ENCODE data around the gene CLDND2.

Gene CLDND2

DNA sequence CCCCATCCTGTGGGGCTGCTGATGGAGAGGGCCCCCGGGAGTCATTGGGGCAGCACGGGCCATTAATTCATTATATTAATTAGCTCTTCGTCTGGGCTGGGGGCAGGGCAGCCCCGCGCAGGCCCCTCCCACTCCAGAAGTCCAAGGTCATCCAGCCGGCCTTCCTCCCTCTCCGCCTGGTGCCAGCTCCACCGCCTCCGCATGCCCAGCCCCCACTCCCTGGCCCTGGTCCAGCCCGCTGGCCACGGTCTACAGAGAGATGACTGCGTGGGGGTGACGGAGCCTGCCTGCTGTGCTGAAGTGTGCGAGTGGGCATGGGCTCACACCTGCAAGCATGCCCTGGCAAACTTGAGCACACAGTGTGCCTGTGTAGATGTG is 48.5 kb downstream of the CLDND2 start:
- no peak overlapping the region for H3K4me3 ChIP-seq (ENCODE audit: low read depth, low read length)
- DNase-seq (ENCODE audit: low read depth) = no peak
- TF ChIP-seq, protein P1, sequence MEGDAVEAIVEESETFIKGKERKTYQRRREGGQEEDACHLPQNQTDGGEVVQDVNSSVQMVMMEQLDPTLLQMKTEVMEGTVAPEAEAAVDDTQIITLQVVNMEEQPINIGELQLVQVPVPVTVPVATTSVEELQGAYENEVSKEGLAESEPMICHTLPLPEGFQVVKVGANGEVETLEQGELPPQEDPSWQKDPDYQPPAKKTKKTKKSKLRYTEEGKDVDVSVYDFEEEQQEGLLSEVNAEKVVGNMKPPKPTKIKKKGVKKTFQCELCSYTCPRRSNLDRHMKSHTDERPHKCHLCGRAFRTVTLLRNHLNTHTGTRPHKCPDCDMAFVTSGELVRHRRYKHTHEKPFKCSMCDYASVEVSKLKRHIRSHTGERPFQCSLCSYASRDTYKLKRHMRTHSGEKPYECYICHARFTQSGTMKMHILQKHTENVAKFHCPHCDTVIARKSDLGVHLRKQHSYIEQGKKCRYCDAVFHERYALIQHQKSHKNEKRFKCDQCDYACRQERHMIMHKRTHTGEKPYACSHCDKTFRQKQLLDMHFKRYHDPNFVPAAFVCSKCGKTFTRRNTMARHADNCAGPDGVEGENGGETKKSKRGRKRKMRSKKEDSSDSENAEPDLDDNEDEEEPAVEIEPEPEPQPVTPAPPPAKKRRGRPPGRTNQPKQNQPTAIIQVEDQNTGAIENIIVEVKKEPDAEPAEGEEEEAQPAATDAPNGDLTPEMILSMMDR (conservative IDR thresholded peaks at IDR 0.05; ENCODE audit: low read depth, low read length) = no peak

DNA sequence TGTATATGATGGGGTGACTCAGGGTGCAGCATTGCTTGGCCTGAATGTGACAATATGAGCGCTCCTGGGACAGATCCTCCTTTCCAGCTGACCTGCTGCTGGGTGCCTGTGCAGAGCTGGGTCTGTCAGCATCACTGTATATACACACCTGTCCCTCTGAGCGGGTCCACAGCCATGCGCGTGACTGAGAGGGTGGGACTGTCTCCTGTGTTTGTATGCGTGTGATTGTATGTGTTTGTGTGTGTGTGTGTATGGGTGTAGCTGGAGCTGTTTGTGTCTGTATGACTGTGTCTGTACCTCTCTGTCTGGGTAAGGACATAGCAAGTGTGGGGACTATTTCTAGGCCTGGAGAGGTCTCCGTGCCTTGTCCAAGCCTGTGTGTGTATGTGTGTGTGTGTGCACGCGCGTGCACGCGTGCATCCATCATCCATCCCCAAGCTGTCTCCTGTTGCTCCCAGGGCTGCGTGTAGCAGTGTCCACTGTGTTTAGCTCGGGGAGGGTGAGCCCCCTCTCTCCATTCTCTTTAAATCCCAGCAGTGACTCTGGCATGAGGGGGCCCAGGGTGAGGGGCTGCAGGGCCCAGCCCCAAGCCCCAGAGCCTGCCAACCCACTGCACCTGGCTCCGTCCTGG is 49.0 kb downstream of the CLDND2 start:
- TF ChIP-seq, protein P1 (conservative IDR thresholded peaks at IDR 0.05; ENCODE audit: low read depth, low read length) = no peak
- H3K4me3 ChIP-seq (ENCODE audit: low read depth, low read length) = no peak overlapping the region
- DNase-seq (ENCODE audit: low read depth) = no peak

DNA sequence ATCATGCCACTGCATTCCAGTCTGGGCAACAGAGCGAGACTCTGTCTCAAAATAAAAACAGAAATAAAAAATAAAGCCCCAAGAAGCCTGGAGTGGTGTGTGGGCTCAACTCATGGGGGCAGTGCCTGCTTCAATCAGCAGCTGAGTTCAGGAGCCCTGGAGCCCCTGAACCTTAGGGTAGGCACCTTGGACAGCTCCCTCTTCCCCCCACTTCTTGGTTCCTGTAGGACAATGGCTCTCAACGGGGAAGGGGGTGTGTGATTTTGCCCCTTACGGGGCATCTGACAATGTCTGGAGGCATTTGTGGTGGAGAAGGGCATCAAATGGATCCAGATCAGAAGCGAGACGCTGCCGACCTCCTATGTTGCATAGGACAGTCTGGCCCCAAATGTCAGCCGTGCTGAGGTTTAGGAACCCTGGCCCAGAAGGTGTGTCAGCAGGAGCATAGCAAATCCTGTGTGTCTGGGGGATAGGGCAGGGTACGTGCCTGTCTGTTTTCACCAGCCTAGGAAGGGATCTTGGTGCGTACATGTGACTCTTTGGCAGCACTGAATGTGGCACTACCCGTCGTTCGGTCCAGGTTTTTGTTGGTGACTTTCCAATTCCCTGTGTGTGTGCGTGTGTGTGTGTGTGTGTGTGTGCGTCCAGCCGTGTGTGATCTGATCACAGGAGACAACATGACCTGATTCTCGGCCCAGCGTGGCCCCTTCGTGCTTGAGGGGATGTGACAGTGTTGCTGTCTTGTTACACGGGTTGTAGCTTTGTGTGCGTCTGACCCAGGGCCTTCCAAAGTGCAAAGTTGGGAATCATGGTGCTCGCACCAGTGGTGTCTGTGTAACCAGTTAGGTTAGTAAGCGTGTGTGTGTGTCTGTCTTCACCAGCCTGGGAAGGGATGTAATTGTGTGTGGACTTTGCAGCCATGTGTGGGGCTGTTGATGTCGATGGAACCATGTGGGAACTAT is 49.8 kb downstream of the CLDND2 start:
- TF ChIP-seq, protein P1 (conservative IDR thresholded peaks at IDR 0.05; ENCODE audit: low read depth, low read length) = no peak
- no peak overlapping the region for H3K4me3 ChIP-seq (ENCODE audit: low read depth, low read length)
- no peak for DNase-seq (ENCODE audit: low read depth)

- no peak for DNase-seq (ENCODE audit: low read depth)
- no peak overlapping the region for H3K4me3 ChIP-seq (ENCODE audit: low read depth, low read length)
- TF ChIP-seq, protein P1 (conservative IDR thresholded peaks at IDR 0.05; ENCODE audit: low read depth, low read length) = no peak
Measured at GRCh38 chr19:51317968-51318367, 50.8 kb downstream of the CLDND2 start.

- TF ChIP-seq, protein P1 (conservative IDR thresholded peaks at IDR 0.05; ENCODE audit: low read depth, low read length) = no peak
- no peak overlapping the region for H3K4me3 ChIP-seq (ENCODE audit: low read depth, low read length)
Measured at GRCh38 chr19:51317376-51317775, 51.4 kb downstream of the CLDND2 start.

More at GRCh38 chr19:51317376-51317775, 51.4 kb downstream of the CLDND2 start:
- DNase-seq (ENCODE audit: low read depth) = no peak

Data from choroid plexus epithelial cell (primary cell).